HG03039 (cell line): ENCODE measurements around the gene AP1M1.

Experiments
- ATAC-seq: cut with Tn5 transposase; IDR thresholded peaks from one replicate; pipeline ENCODE4 v1.9.1; 2021; ENCODE audit warnings: mild to moderate bottlenecking, moderate library complexity; ENCODE audit not compliant: unreplicated experiment

Gene AP1M1

GRCh38 chr19:16228637-16229321 is 31.1 kb downstream of the AP1M1 start:
- ATAC-seq = no peak

GRCh38 chr19:16229322-16229641 is 31.6 kb downstream of the AP1M1 start:
- no peak for ATAC-seq

- ATAC-seq = no peak
Measured at GRCh38 chr19:16232127-16232526, 34.4 kb downstream of the AP1M1 start.

GRCh38 chr19:16232568-16232967 is 34.9 kb downstream of the AP1M1 start:
- ATAC-seq = no peak

GRCh38 chr19:16233081-16233776 is 35.5 kb downstream of the AP1M1 start:
- ATAC-seq = no peak

GRCh38 chr19:16233836-16234551 is 36.3 kb downstream of the AP1M1 start:
- no peak for ATAC-seq

- no peak for ATAC-seq
Measured at GRCh38 chr19:16234552-16235445, 37.1 kb downstream of the AP1M1 start.

- ATAC-seq = no peak
Measured at GRCh38 chr19:16235811-16236652, 38.3 kb downstream of the AP1M1 start.

- ATAC-seq = no peak
Measured at GRCh38 chr19:16244091-16244490, 46.4 kb downstream of the AP1M1 start.

- ATAC-seq = no peak
Measured at GRCh38 chr19:16247353-16248182, 49.9 kb downstream of the AP1M1 start.

- no peak for ATAC-seq
Measured at GRCh38 chr19:16248380-16249023, 50.8 kb downstream of the AP1M1 start.

GRCh38 chr19:16249826-16250404 is 52.2 kb downstream of the AP1M1 start:
- no peak for ATAC-seq

- ATAC-seq = no peak
Measured at GRCh38 chr19:16252459-16253205, 54.9 kb downstream of the AP1M1 start.

- ATAC-seq = no peak
Measured at GRCh38 chr19:16254851-16255408, 57.2 kb downstream of the AP1M1 start.

GRCh38 chr19:16257509-16258002 is 59.8 kb downstream of the AP1M1 start:
- no peak for ATAC-seq

GRCh38 chr19:16258440-16258903 is 60.8 kb downstream of the AP1M1 start:
- ATAC-seq = no peak
